HG03575 (cell line): Measurements from ENCODE around the gene MPV17L2.

Source experiments
- ATAC-seq: cut with Tn5 transposase; IDR thresholded peaks from one replicate; pipeline ENCODE4 v1.9.1; 2021; ENCODE audit not compliant: unreplicated experiment, insufficient number of reproducible peaks, low FRiP score; ENCODE audit errors: extremely low read depth

Gene MPV17L2

GRCh38 chr19:18159810-18160209, 33.2 kb upstream of the MPV17L2 start:
- no peak for ATAC-seq

GRCh38 chr19:18160493-18160970, 32.5 kb upstream of the MPV17L2 start:
- ATAC-seq, result no peak

DNA sequence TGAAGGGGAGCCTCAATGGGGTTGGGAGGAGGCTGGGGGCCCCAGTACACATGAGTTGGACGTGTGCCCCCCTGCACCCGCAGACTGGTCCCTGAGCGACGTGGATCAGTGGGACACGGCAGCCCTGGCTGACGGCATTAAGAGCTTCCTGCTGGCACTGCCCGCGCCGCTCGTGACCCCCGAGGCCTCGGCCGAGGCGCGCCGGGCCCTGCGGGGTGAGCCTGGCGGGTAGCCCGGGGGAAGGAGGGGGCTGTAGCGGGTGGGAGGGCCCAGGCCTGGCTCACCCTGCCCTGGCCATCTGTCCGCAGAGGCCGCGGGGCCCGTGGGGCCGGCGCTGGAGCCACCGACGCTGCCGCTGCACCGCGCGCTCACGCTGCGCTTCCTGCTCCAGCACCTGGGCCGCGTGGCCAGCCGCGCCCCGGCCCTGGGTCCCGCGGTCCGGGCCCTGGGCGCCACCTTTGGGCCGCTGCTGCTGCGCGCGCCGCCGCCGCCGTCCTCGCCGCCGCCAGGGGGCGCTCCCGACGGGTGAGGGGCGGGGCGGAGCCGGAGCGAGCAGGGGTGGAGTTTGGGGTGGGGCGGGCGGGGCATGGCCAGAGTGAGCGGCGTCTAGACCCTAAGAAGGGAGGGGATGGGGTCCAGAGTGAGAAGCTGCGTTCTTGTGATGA, 31.9 kb upstream of the MPV17L2 start:
- no peak for ATAC-seq

- ATAC-seq, result no peak
Measured at GRCh38 chr19:18161636-18162002, 31.4 kb upstream of the MPV17L2 start.

GRCh38 chr19:18164072-18164471, 28.9 kb upstream of the MPV17L2 start:
- ATAC-seq, result no peak

DNA sequence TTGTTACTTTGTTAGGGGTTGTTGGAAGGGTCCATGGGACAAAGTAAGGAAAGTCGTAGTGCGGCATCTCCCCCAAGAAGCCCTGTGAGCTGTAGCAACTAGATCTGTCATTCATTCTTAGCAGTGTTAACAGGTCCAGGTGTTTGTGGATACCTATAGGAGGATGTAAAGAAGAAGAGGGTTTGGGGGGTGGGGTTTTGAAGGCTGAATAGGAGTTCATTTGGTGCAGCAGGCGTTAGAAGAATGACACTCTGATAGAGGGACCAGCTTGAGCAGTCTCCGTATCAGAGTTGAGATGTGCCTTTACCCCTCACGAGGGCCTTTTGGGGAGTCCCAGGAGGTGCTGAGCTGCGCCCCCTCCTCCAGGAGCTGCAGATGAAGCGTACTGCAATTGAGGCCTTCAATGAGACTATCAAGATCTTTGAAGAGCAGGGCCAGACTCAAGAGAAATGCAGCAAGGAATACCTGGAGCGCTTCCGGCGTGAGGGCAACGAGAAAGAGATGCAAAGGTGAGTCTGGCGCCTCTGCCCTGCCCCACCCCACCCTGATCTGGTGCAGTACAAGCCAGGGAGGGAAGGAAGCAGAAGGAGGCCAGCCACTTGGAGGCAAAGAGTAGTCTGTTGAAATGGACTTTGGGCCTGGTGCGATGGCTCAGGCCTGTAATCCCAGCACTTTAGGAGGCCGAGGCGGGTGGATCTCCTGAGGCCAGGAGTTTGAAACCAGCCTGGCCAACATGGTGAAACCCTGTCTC, 27.0 kb upstream of the MPV17L2 start:
- no peak for ATAC-seq

DNA sequence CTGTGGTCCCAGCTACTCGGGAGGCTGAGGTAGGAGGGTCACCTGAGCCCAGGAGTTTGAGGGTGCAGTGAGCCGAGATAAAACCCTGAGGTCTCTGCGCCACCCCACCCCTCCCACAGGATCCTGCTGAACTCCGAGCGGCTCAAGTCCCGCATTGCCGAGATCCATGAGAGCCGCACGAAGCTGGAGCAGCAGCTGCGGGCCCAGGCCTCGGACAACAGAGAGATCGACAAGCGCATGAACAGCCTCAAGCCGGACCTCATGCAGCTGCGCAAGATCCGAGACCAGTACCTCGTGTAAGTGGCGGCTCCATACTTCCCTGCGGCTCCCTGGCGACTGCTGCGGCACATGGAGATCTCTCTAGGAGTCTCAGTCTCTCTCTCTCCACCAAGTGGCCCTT, 26.0 kb upstream of the MPV17L2 start:
- no peak for ATAC-seq

DNA sequence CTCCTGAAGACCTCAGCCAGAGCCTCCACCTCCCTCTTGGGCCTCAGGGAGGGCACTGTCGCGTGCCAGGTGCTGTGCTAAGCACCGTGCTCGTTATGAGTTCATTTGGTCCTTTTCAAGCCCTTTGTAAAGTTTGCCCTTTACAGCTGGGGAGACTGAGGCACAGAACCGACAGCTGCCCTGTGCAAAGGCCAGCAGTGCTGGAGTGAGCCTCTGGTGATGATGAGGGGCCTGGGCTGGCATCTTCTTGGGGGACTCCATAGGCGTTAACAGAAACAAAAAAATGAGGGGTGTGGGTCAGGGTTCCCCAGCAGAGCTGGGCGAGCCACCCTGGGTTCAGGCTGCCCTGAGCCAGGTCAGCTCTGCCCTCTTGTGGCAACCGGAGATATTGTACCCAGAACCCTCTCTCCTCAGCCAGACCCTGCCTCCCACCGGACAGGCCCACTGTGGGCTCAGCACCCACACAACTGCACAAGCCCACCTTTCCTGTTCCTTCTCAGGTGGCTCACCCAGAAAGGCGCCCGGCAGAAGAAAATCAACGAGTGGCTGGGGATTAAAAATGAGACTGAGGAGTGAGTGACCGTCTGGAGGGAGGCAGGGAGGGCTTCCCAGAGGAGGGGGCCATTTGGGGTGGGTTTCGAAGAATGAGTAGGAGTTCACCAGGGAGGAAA, 24.9 kb upstream of the MPV17L2 start:
- ATAC-seq, result no peak

- no peak for ATAC-seq
Measured at GRCh38 chr19:18168673-18169381, 24.2 kb upstream of the MPV17L2 start.

DNA sequence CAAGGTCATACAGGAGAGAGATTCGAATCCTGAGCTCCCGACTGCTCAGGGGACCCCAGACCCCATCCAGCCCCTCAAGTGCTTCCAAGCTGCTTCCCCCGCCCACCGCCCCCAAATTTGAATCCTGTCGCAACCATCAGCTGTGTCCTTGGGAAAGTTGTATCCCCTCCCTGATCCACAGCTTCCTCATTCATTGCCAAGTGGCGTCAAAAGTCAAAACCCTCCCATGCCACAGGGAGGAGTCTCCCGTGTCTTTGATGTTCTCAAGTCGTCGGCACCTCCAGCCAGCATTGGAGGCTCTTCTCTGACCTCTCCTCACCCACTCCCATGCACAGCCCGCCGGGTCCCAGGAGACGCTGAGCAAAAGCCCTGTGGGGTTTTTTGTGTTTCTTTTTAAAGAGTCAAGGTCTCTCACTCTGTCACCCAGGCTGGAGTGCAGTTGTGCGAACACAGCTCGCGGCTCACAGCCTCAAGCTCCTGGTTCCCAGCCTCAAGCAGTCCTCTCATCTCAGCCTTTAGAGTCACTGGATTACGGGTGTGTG, 22.2 kb upstream of the MPV17L2 start:
- no peak for ATAC-seq

DNA sequence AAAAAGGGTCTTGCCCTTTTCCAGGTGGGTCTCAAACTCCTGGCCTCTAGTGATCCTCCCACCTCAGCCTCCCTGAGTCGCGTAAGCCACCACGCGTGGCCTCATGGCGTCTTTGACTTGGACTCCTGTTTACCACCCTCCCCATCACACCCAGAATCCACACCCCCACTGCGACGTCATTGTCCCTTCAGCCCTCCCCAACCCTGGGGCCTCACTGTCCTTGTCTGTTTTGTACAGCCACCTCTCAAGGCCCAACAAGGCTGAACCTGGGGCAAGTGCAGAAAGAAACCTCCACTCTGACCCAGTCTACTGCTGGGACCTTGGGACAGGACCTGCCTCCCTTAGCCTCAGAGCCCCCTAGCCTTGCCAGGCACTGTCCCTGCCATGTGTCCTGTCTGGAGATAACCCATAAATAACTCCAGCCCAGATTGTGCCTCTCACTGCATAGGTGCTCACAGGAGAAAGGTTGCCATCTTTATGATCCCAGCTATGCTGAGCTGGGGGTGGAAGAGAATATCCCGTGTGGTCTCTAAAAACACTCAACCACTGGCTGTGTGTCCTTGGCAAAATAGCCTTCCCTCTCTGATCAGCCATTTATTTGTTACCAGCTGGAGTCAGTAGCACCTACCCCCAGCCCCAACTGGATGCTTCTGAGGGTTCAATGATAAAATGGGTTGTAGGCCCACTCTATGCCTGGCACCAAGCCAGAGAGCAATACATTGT, 21.3 kb upstream of the MPV17L2 start:
- ATAC-seq, result no peak

- ATAC-seq, result no peak
Measured at GRCh38 chr19:18172331-18173053, 20.5 kb upstream of the MPV17L2 start.

- no peak for ATAC-seq
Measured at GRCh38 chr19:18173054-18173571, 19.9 kb upstream of the MPV17L2 start.

DNA sequence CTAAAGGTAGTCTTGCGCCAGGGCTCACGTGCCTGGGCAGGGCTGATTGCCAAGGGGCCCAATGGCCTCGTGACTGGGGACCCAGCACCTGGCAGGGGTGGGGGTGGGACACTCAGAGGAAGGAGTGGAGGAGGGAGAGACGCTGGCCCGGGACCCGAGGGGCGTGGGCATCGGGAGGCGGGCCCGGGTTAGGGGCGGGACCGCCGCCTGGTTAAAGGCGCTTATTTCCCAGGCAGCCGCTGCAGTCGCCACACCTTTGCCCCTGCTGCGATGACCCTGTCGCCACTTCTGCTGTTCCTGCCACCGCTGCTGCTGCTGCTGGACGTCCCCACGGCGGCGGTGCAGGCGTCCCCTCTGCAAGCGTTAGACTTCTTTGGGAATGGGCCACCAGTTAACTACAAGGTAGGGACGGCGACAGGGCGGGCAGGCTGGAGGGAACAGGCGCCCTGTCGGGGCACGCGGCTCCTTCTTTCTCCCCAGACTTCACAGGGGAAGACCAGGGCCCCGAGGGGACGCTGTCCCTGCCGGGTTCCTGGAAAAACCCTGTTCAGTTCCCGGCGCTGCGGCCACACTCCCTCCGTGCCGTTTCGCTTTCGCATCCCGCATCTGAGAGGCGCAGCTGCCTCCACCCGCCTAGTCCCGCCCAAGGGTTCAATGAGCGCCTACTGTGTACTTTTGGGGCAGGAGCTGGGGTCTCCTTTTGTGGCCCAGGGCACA, 19.3 kb upstream of the MPV17L2 start, which contains the start of gene IFI30:
IFI30 (plus strand) TSS at position 242 of the 717 bp plus-strand sequence; CDS start at position 271, 29 bp downstream.
- no peak for ATAC-seq

- ATAC-seq, result no peak
Measured at GRCh38 chr19:18174983-18175382, 18.0 kb upstream of the MPV17L2 start.

DNA sequence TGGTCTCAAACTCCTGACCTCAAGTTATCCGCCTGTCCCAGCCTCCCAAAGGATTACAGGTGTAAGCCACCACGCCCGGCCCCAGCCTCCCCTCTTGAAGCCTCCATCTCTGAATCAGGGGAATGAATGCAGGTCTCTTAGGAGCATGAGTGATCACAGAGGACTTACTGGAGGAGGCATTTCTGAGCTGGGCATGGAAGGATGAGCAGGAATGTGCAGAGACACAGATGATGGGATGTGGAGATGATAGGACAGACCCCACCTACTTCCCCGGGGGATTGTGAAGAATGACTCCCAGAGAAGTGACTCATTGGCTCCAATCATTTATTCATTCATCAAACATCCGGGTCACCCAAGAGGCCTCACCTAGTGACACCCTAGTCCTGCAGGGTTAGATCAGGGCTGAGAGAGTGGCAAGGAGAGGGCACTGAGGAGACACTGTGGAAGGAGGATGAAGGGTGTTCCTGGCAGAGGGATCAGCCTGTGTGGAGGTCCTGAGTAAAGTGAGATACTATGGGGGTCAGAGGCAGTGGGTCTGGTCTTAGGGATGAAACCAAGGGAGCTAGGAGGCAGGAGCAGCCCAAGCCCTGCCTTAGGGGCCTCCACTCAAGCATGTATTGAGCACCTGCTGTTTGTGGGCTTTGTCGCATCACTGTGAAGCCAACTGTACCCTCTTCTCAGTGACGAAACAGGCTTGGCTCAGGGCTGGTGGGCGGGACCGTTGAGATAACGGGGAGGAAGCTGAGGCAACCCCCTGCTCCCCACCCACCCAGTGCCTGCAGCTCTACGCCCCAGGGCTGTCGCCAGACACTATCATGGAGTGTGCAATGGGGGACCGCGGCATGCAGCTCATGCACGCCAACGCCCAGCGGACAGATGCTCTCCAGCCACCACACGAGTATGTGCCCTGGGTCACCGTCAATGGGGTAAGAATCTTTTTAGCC, 16.4 kb upstream of the MPV17L2 start:
- ATAC-seq, result no peak
